Measurements from ENCODE around the gene CASQ2. TPM values are rescaled to one million over a fixed set of nuclear protein-coding genes. Genes with fewer than 3 reads are reported as not detected.

CASQ2 gene
- polyA plus RNA-seq, 1 of the 3 experiments (the other 2 are of a cell fraction): not detected

DNA sequence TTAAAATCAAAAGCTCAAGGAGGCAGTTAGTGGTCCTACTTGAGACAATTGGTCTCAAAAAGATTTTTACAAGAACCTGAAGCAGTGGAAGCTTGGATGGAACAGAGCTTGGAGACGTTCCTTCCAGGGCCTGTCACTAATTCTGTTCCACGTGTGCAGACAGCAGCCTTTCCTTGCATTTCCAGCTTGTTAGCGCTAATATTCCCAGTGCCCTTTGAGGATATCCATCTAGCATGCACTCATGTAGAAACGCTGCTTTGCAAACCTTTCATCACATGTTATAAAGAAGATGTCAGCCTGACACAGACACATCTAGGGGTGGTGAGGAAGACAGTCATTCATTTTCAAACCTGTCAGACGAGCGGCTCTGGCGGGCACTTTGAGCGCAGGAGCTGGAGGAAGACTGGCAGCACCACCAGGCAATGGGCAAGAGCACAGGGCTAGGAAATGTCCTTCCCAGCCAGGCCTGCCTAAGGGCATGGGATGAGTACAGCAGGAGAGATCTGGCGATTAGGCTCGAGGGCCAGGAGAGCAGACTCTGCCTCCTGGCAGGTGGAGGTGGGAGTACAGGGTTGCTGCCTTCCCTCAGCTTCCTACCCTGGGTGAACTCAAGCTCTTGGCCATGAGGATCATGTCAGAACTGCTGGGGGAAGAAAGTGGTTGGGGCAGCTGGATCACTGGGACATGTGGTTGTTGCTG is 55.5 kb downstream of the CASQ2 start:
- H3K36me3 ChIP-seq (replicated peaks in 1 of 2; ENCODE audit: control insufficient read depth in 1 of 2, insufficient read depth in 2 of 2, low read length in 1 of 2): no peaks in the 10 kb centered on the region
- no peak overlapping the region for H3K4me3 ChIP-seq (ENCODE audit: low read depth in 2 of 2, low read length in 1 of 2)
- H3K27me3 ChIP-seq (ENCODE audit: insufficient read depth): peaks cover 1% of the 10 kb centered on the region; the same call in 1 of the 2 replicates
- ChIA-PET POLR2A (interaction anchor here (0.8 kb wide), 1 partner anchor 9 kb away, joined by 3 read pairs; no protein-coding TSS in a partner anchor), CTCF (interaction anchor here (1.0 to 3.1 kb wide), 4 partner anchors 49 to 269 kb away, joined by 3 to 17 read pairs (median 4); no protein-coding TSS in a partner anchor)
- H3F3A ChIP-seq (replicated peaks; ENCODE audit: insufficient read depth): no peaks in the 10 kb centered on the region
- H3K27ac ChIP-seq (ENCODE audit: low read depth in 2 of 2, low read length in 1 of 2): no peak overlapping the region
- WGBS (ENCODE audit: low lambda C conversion rate): 48% methylated on average over 10 of the region's 10 CpGs
- no peaks in the 10 kb centered on the region for H4K20me1 ChIP-seq (ENCODE audit: insufficient read depth)
- TF ChIP-seq ELF1 (IDR thresholded peaks at IDR 0.05) (no peak), POLR2AphosphoS5 (IDR thresholded peaks at IDR 0.05; ENCODE audit: low read depth, low read length) (no peak), YY1 (IDR thresholded peaks at IDR 0.05; ENCODE audit: low read depth) (no peak), FOSL2 (IDR thresholded peaks at IDR 0.05; ENCODE audit: borderline replicate concordance, low read depth) (no peak), SIN3A (IDR thresholded peaks at IDR 0.05; ENCODE audit: borderline replicate concordance, low read depth, low read length) (no peak), MEF2A (IDR thresholded peaks at IDR 0.05; ENCODE audit: borderline replicate concordance, low read depth) (no peak), CHD2 (IDR thresholded peaks at IDR 0.05; ENCODE audit: low read length, partially characterized antibody) (no peak), RXRA (IDR thresholded peaks at IDR 0.05; ENCODE audit: borderline replicate concordance, low read depth) (no peak)
- TF ChIP-seq, protein P1, sequence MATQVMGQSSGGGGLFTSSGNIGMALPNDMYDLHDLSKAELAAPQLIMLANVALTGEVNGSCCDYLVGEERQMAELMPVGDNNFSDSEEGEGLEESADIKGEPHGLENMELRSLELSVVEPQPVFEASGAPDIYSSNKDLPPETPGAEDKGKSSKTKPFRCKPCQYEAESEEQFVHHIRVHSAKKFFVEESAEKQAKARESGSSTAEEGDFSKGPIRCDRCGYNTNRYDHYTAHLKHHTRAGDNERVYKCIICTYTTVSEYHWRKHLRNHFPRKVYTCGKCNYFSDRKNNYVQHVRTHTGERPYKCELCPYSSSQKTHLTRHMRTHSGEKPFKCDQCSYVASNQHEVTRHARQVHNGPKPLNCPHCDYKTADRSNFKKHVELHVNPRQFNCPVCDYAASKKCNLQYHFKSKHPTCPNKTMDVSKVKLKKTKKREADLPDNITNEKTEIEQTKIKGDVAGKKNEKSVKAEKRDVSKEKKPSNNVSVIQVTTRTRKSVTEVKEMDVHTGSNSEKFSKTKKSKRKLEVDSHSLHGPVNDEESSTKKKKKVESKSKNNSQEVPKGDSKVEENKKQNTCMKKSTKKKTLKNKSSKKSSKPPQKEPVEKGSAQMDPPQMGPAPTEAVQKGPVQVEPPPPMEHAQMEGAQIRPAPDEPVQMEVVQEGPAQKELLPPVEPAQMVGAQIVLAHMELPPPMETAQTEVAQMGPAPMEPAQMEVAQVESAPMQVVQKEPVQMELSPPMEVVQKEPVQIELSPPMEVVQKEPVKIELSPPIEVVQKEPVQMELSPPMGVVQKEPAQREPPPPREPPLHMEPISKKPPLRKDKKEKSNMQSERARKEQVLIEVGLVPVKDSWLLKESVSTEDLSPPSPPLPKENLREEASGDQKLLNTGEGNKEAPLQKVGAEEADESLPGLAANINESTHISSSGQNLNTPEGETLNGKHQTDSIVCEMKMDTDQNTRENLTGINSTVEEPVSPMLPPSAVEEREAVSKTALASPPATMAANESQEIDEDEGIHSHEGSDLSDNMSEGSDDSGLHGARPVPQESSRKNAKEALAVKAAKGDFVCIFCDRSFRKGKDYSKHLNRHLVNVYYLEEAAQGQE (IDR thresholded peaks at IDR 0.05; ENCODE audit: low read depth, low read length): no peak
- TF ChIP-seq, protein P2, sequence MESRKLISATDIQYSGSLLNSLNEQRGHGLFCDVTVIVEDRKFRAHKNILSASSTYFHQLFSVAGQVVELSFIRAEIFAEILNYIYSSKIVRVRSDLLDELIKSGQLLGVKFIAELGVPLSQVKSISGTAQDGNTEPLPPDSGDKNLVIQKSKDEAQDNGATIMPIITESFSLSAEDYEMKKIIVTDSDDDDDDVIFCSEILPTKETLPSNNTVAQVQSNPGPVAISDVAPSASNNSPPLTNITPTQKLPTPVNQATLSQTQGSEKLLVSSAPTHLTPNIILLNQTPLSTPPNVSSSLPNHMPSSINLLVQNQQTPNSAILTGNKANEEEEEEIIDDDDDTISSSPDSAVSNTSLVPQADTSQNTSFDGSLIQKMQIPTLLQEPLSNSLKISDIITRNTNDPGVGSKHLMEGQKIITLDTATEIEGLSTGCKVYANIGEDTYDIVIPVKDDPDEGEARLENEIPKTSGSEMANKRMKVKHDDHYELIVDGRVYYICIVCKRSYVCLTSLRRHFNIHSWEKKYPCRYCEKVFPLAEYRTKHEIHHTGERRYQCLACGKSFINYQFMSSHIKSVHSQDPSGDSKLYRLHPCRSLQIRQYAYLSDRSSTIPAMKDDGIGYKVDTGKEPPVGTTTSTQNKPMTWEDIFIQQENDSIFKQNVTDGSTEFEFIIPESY (IDR thresholded peaks at IDR 0.05; ENCODE audit: borderline replicate concordance, low read depth): no peak
- TF ChIP-seq, protein P3, sequence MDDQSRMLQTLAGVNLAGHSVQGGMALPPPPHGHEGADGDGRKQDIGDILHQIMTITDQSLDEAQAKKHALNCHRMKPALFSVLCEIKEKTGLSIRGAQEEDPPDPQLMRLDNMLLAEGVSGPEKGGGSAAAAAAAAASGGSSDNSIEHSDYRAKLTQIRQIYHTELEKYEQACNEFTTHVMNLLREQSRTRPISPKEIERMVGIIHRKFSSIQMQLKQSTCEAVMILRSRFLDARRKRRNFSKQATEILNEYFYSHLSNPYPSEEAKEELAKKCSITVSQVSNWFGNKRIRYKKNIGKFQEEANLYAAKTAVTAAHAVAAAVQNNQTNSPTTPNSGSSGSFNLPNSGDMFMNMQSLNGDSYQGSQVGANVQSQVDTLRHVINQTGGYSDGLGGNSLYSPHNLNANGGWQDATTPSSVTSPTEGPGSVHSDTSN (IDR thresholded peaks at IDR 0.05): no peak
- TF ChIP-seq, protein P4, sequence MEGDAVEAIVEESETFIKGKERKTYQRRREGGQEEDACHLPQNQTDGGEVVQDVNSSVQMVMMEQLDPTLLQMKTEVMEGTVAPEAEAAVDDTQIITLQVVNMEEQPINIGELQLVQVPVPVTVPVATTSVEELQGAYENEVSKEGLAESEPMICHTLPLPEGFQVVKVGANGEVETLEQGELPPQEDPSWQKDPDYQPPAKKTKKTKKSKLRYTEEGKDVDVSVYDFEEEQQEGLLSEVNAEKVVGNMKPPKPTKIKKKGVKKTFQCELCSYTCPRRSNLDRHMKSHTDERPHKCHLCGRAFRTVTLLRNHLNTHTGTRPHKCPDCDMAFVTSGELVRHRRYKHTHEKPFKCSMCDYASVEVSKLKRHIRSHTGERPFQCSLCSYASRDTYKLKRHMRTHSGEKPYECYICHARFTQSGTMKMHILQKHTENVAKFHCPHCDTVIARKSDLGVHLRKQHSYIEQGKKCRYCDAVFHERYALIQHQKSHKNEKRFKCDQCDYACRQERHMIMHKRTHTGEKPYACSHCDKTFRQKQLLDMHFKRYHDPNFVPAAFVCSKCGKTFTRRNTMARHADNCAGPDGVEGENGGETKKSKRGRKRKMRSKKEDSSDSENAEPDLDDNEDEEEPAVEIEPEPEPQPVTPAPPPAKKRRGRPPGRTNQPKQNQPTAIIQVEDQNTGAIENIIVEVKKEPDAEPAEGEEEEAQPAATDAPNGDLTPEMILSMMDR (IDR thresholded peaks at IDR 0.05): no peak
- no peak overlapping the region for H3K9ac ChIP-seq
- no peak for DNase-seq
- H2AFZ ChIP-seq (ENCODE audit: low read depth): no peak overlapping the region
- H3K79me2 ChIP-seq (ENCODE audit: insufficient read depth): no peaks in the 10 kb centered on the region
- H3K9me3 ChIP-seq: no peaks in the 10 kb centered on the region
- H3K9me2 ChIP-seq: no peaks in the 10 kb centered on the region
- H3K4me2 ChIP-seq: no peak overlapping the region
- peaks cover 0 to 10% of the 10 kb centered on the region in 2 experiments; a peak in 2 of 4 replicates for H3K4me1 ChIP-seq (ENCODE audit: control insufficient read depth in 1 of 2, insufficient read depth in 2 of 2, low read depth in 1 of 2, low read length in 1 of 2)

Measured in SK-N-SH (cell line).